Natural killer cell (primary cell): ENCODE results near the gene ZNF629. TPM values are rescaled to one million over a fixed set of nuclear protein-coding genes. Genes with fewer than 3 reads are reported as not detected.

Experiments used
- ATAC-seq, 3 donors: fragments of 150-1000 bp in 2 of 3; fragments of 200-7000 bp in 1 of 3; cut with Tn5 transposase; 1 replicate in 1 of 3; 2 replicates in 2 of 3; pipeline ENCODE4 v1.10.0; 2021; ENCODE audit warnings: mild to moderate bottlenecking in 2 of 3, moderate library complexity in 2 of 3
- DNase-seq, 2 donors: peaks; one replicate each; pipeline versions ENCODE4 v3.0.0 to v3.0.0-alpha.2; 2013 to 2021; ENCODE audit warnings: mixed read lengths in 1 of 2
- H3K27ac ChIP-seq: one replicate; pipeline ENCODE4 v1.5.1; 2013; ENCODE audit warnings: mild to moderate bottlenecking, low read length
- H3K27me3 ChIP-seq: one replicate; pipeline ENCODE4 v1.6.1; 2013; ENCODE audit warnings: low read length; ENCODE audit not compliant: control insufficient read depth, insufficient read depth
- H3K36me3 ChIP-seq: one replicate; pipeline ENCODE4 v1.6.1; 2013; ENCODE audit warnings: low read length; ENCODE audit not compliant: control insufficient read depth, insufficient read depth
- H3K4me1 ChIP-seq: one replicate; pipeline ENCODE4 v1.6.1; 2013; ENCODE audit warnings: low read length; ENCODE audit not compliant: control insufficient read depth, insufficient read depth
- H3K4me3 ChIP-seq: one replicate; pipeline ENCODE4 v1.5.1; 2013; ENCODE audit warnings: low read length
- H3K9me3 ChIP-seq: one replicate; pipeline ENCODE4 v1.6.1; 2013; ENCODE audit warnings: low read length; ENCODE audit not compliant: control insufficient read depth, insufficient read depth
- H3K27ac Mint-ChIP-seq, 2 donors: one replicate each; pipeline ENCODE4 v1.8.0; 2022; ENCODE audit warnings: mild to moderate bottlenecking in 2 of 2, mixed read lengths in 2 of 2, moderate library complexity in 1 of 2
- H3K27me3 Mint-ChIP-seq, 2 donors: one replicate each; pipeline ENCODE4 v1.8.0; 2022; ENCODE audit warnings: low read depth in 2 of 2, mixed read lengths in 2 of 2
- H3K36me3 Mint-ChIP-seq: one replicate; pipeline ENCODE4 v1.8.0; 2022; ENCODE audit warnings: mixed read lengths
- H3K4me1 Mint-ChIP-seq, 2 donors: one replicate each; pipeline ENCODE4 v1.8.0; 2022; ENCODE audit warnings: mixed read lengths in 2 of 2
- H3K4me3 Mint-ChIP-seq: one replicate; pipeline ENCODE4 v1.8.0; 2022; ENCODE audit warnings: mild to moderate bottlenecking, moderate library complexity, mixed read lengths
- H3K9me3 Mint-ChIP-seq, 2 donors: one replicate each; pipeline ENCODE4 v1.8.0; 2022; ENCODE audit warnings: mixed read lengths in 2 of 2
- CTCF ChIP-seq: fragments of 200-600 bp; IDR thresholded peaks from one replicate; pipeline ENCODE4 v1.8.0; 2022; ENCODE audit warnings: antibody characterized with exemption
- WGBS: methylation state at CpG from one replicate; pipeline ENCODE4 v1.1.7; 2013; ENCODE audit warnings: missing lambda C conversion rate; ENCODE audit not compliant: insufficient coverage; 5-methylcytosine and 5-hydroxymethylcytosine counted together
- intact Hi-C: fragments of 100-400 bp; cut with micrococcal nuclease; formaldehyde crosslinking; loops from one replicate; pipeline ENCODE4 v1.14.2; 2022
- total RNA-seq, 4 donors: library from RNA; stranded (reverse); fragments of 120-200 nt in 1 of 4; gene quantifications; one replicate each; pipeline versions ENCODE4 v1.2.3 to v1.2.4, GENCODE V29; 2013 to 2022

Gene ZNF629
- total RNA-seq, 3 donors from 2014 or later (not counting 1 experiment from before 2014, with no cell fraction given): 0.96 to 1.9 (median 1.8) TPM

GRCh38 chr16:30755955-30756780, 30.8 kb downstream of the ZNF629 start:
- ATAC-seq: no peak
- no peaks in the 10 kb centered on the region for H3K9me3 ChIP-seq
- no peaks in the 10 kb centered on the region for H3K27me3 ChIP-seq
- H3K4me1 ChIP-seq: peaks cover 23% of the 10 kb centered on the region
- no peaks in the 10 kb centered on the region for H3K27me3 Mint-ChIP-seq
- no peak for DNase-seq
- peaks cover 43% of the 10 kb centered on the region for H3K36me3 ChIP-seq
- H3K27ac ChIP-seq: no peak overlapping the region
- peaks cover 6 to 22% of the 10 kb centered on the region in 2 donors for H3K4me1 Mint-ChIP-seq
- intact Hi-C loops: no loop called here
- TF ChIP-seq CTCF: no peak
- no peak overlapping the region for H3K4me3 Mint-ChIP-seq
- WGBS: 97% methylated on average over 20 of the region's 20 CpGs
- H3K36me3 Mint-ChIP-seq: no peaks in the 10 kb centered on the region
- no peaks in the 10 kb centered on the region for H3K9me3 Mint-ChIP-seq
- no peak overlapping the region for H3K27ac Mint-ChIP-seq
- no peak overlapping the region for H3K4me3 ChIP-seq

- Mint-ChIP-seq H3K4me1 (peaks cover 22 to 31% of the 10 kb centered on the region in 2 donors), H3K27me3 (no peaks in the 10 kb centered on the region), H3K27ac (no peak overlapping the region), H3K4me3 (no peak overlapping the region), H3K36me3 (no peaks in the 10 kb centered on the region), H3K9me3 (no peaks in the 10 kb centered on the region)
- intact Hi-C loops: no loop called here
- no peaks in the 10 kb centered on the region for H3K9me3 ChIP-seq
- H3K36me3 ChIP-seq: peaks cover 52% of the 10 kb centered on the region
- ATAC-seq (no peak), DNase-seq (no peak)
- no peak for TF ChIP-seq CTCF
- H3K27me3 ChIP-seq: no peaks in the 10 kb centered on the region
- peaks cover 14% of the 10 kb centered on the region for H3K4me1 ChIP-seq
- 96% methylated on average over 4 of the region's 4 CpGs for WGBS
- no peak overlapping the region for H3K27ac ChIP-seq
- no peak overlapping the region for H3K4me3 ChIP-seq
Measured at GRCh38 chr16:30753596-30753995, 33.4 kb downstream of the ZNF629 start.

GRCh38 chr16:30750876-30751465, 36.0 kb downstream of the ZNF629 start:
- 96% methylated on average over 20 of the region's 20 CpGs for WGBS
- peaks cover 19% of the 10 kb centered on the region for H3K4me1 ChIP-seq
- H3K27me3 ChIP-seq: no peaks in the 10 kb centered on the region
- Mint-ChIP-seq H3K4me1 (peaks cover 34 to 45% of the 10 kb centered on the region in 2 donors), H3K27me3 (no peaks in the 10 kb centered on the region), H3K27ac (peak overlapping the region in 1 of 2 donors; percentile 90), H3K9me3 (no peaks in the 10 kb centered on the region), H3K4me3 (peak overlapping the region; percentile 3), H3K36me3 (no peaks in the 10 kb centered on the region)
- H3K36me3 ChIP-seq: peaks cover 40% of the 10 kb centered on the region
- intact Hi-C loops: no loop called here
- H3K27ac ChIP-seq: no peak overlapping the region
- no peak overlapping the region for H3K4me3 ChIP-seq
- TF ChIP-seq CTCF: no peak
- ATAC-seq: no peak
- no peak for DNase-seq
- no peaks in the 10 kb centered on the region for H3K9me3 ChIP-seq
